ENCODE results near the gene S1PR1. TPM values are rescaled to one million over a fixed set of nuclear protein-coding genes. Genes with fewer than 3 reads are reported as not detected.

Gene S1PR1
- polyA plus RNA-seq, 2 donors, result 2.4 to 6.0 TPM

GRCh38 chr1:101243751-101244150 lies 6.9 kb downstream of the S1PR1 start:
- 61 to 62% methylated on average over 3 of the region's 3 CpGs for whole genome bisulfite sequencing, 2 donors
- Histone ChIP-seq H3K27ac (ENCODE audit: low read depth in 2 of 2, low read length in 1 of 2) (no peak overlapping the region), H3K9me3 (ENCODE audit: control insufficient read depth in 2 of 2, insufficient read depth in 1 of 2, low read depth in 1 of 2, low read length in 1 of 2) (no peaks in the 10 kb centered on the region), H3K36me3 (ENCODE audit: control insufficient read depth in 2 of 2, insufficient read depth in 2 of 2, low read length in 1 of 2) (no peaks in the 10 kb centered on the region), H3K4me1 (ENCODE audit: control insufficient read depth in 2 of 2, insufficient read depth in 2 of 2, low read length in 1 of 2) (peaks cover 0 to 2% of the 10 kb centered on the region in 2 donors), H3K27me3 (ENCODE audit: control insufficient read depth in 1 of 2, insufficient read depth in 2 of 2, low read length in 2 of 2) (no peaks in the 10 kb centered on the region), H3K4me3 (ENCODE audit: low read depth in 1 of 2, low read length in 2 of 2) (no peak overlapping the region)

- H3K27me3 ChIP-seq (ENCODE audit: control insufficient read depth in 1 of 2, insufficient read depth in 2 of 2, low read length in 2 of 2), result no peaks in the 10 kb centered on the region
Observed at GRCh38 chr1:101244842-101245241, 8.0 kb downstream of the S1PR1 start.

DNA sequence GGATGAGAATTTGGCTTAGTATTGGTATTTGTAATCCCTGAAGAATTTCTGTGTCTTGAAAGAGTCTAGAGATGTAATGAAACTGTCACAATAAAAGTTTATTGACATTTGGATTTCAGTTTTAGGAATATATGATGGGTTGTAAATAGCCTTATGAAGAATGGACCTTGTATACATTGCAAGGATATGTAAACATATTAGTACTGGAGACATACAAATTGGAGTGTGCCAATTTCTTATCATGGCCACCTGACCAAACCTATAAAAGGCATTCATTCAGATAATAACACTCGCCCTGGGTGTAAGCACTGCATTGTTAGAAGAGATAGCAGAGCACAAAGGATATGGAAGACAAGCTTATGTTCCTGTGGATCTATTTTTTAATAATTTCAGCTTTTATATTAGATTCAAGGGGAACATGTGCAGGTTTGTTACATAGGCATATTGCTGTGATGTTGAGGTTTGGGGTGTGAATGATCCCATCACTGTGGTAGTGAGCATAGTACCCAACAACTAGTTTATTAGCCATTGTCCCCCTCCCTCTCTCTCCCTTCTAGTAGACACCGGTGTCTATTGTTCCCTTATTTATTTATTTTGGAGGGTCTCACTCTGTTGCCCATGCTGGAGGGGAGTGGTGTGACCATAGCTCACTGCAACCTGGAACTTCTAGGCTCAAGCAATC lies 8.6 kb downstream of the S1PR1 start:
- Histone ChIP-seq H3K27ac (ENCODE audit: low read depth in 2 of 2, low read length in 1 of 2) (no peak overlapping the region), H3K36me3 (ENCODE audit: control insufficient read depth in 2 of 2, insufficient read depth in 2 of 2, low read length in 1 of 2) (no peaks in the 10 kb centered on the region), H3K4me3 (ENCODE audit: low read depth in 1 of 2, low read length in 2 of 2) (no peak overlapping the region), H3K4me1 (ENCODE audit: control insufficient read depth in 2 of 2, insufficient read depth in 2 of 2, low read length in 1 of 2) (no peaks in the 10 kb centered on the region), H3K27me3 (ENCODE audit: control insufficient read depth in 1 of 2, insufficient read depth in 2 of 2, low read length in 2 of 2) (no peaks in the 10 kb centered on the region), H3K9me3 (ENCODE audit: control insufficient read depth in 2 of 2, insufficient read depth in 1 of 2, low read depth in 1 of 2, low read length in 1 of 2) (no peaks in the 10 kb centered on the region)
- 68 to 70% methylated on average over 2 of the region's 2 CpGs for WGBS, 2 donors

More at GRCh38 chr1:101244842-101245241, 8.0 kb downstream of the S1PR1 start:
- 75% methylated on average over 5 of the region's 5 CpGs for WGBS, 2 donors
- Histone ChIP-seq H3K4me1 (ENCODE audit: control insufficient read depth in 2 of 2, insufficient read depth in 2 of 2, low read length in 1 of 2) (no peaks in the 10 kb centered on the region), H3K9me3 (ENCODE audit: control insufficient read depth in 2 of 2, insufficient read depth in 1 of 2, low read depth in 1 of 2, low read length in 1 of 2) (no peaks in the 10 kb centered on the region), H3K27ac (ENCODE audit: low read depth in 2 of 2, low read length in 1 of 2) (no peak overlapping the region), H3K36me3 (ENCODE audit: control insufficient read depth in 2 of 2, insufficient read depth in 2 of 2, low read length in 1 of 2) (no peaks in the 10 kb centered on the region), H3K4me3 (ENCODE audit: low read depth in 1 of 2, low read length in 2 of 2) (no peak overlapping the region)

- WGBS, 2 donors, result 73 to 75% methylated on average over 6 of the region's 6 CpGs
- no peaks in the 10 kb centered on the region for H3K36me3 ChIP-seq (ENCODE audit: control insufficient read depth in 2 of 2, insufficient read depth in 2 of 2, low read length in 1 of 2)
- H3K4me3 ChIP-seq (ENCODE audit: low read depth in 1 of 2, low read length in 2 of 2), result no peak overlapping the region
- H3K9me3 ChIP-seq (ENCODE audit: control insufficient read depth in 2 of 2, insufficient read depth in 1 of 2, low read depth in 1 of 2, low read length in 1 of 2), result no peaks in the 10 kb centered on the region
- no peaks in the 10 kb centered on the region for H3K4me1 ChIP-seq (ENCODE audit: control insufficient read depth in 2 of 2, insufficient read depth in 2 of 2, low read length in 1 of 2)
- no peaks in the 10 kb centered on the region for H3K27me3 ChIP-seq (ENCODE audit: control insufficient read depth in 1 of 2, insufficient read depth in 2 of 2, low read length in 2 of 2)
- H3K27ac ChIP-seq (ENCODE audit: low read depth in 2 of 2, low read length in 1 of 2), result no peak overlapping the region
Observed at GRCh38 chr1:101247404-101248287, 10.8 kb downstream of the S1PR1 start.

DNA sequence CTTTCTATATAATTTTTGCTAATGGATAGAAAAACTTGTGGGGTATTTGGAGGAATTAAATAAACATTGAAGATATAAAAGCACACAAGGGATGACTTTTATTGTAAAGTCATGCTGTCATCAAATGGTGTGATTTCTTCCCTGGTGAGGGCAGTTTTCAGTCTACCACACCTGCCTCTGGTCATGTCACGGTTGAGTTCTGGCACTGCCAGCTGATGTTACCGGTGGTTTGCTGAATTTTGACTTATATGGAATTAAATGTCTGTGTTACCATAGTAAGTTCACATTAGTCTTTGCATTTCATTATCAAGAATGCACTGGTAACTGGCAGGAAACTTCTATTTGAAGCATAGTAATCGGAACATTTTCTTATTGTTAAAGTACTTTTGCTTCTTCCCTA lies 13.4 kb downstream of the S1PR1 start:
- no peaks in the 10 kb centered on the region for H3K27me3 ChIP-seq (ENCODE audit: control insufficient read depth in 1 of 2, insufficient read depth in 2 of 2, low read length in 2 of 2)
- 66 to 82% methylated on average over 3 of the region's 3 CpGs for WGBS, 2 donors
- no peak overlapping the region for H3K4me3 ChIP-seq (ENCODE audit: low read depth in 1 of 2, low read length in 2 of 2)
- no peaks in the 10 kb centered on the region for H3K9me3 ChIP-seq (ENCODE audit: control insufficient read depth in 2 of 2, insufficient read depth in 1 of 2, low read depth in 1 of 2, low read length in 1 of 2)
- H3K27ac ChIP-seq (ENCODE audit: low read depth in 2 of 2, low read length in 1 of 2), result no peak overlapping the region
- H3K36me3 ChIP-seq (ENCODE audit: control insufficient read depth in 2 of 2, insufficient read depth in 2 of 2, low read length in 1 of 2), result no peaks in the 10 kb centered on the region
- no peaks in the 10 kb centered on the region for H3K4me1 ChIP-seq (ENCODE audit: control insufficient read depth in 2 of 2, insufficient read depth in 2 of 2, low read length in 1 of 2)

GRCh38 chr1:101250656-101251272 lies 13.9 kb downstream of the S1PR1 start:
- Histone ChIP-seq H3K27me3 (ENCODE audit: control insufficient read depth in 1 of 2, insufficient read depth in 2 of 2, low read length in 2 of 2) (no peaks in the 10 kb centered on the region), H3K4me1 (ENCODE audit: control insufficient read depth in 2 of 2, insufficient read depth in 2 of 2, low read length in 1 of 2) (no peaks in the 10 kb centered on the region), H3K4me3 (ENCODE audit: low read depth in 1 of 2, low read length in 2 of 2) (no peak overlapping the region), H3K9me3 (ENCODE audit: control insufficient read depth in 2 of 2, insufficient read depth in 1 of 2, low read depth in 1 of 2, low read length in 1 of 2) (no peaks in the 10 kb centered on the region), H3K36me3 (ENCODE audit: control insufficient read depth in 2 of 2, insufficient read depth in 2 of 2, low read length in 1 of 2) (no peaks in the 10 kb centered on the region), H3K27ac (ENCODE audit: low read depth in 2 of 2, low read length in 1 of 2) (no peak overlapping the region)
- 35 to 37% methylated on average over 5 of the region's 5 CpGs for WGBS, 2 donors

- Histone ChIP-seq H3K4me3 (ENCODE audit: low read depth in 1 of 2, low read length in 2 of 2) (no peak overlapping the region), H3K9me3 (ENCODE audit: control insufficient read depth in 2 of 2, insufficient read depth in 1 of 2, low read depth in 1 of 2, low read length in 1 of 2) (no peaks in the 10 kb centered on the region), H3K27ac (ENCODE audit: low read depth in 2 of 2, low read length in 1 of 2) (no peak overlapping the region), H3K27me3 (ENCODE audit: control insufficient read depth in 1 of 2, insufficient read depth in 2 of 2, low read length in 2 of 2) (no peaks in the 10 kb centered on the region), H3K4me1 (ENCODE audit: control insufficient read depth in 2 of 2, insufficient read depth in 2 of 2, low read length in 1 of 2) (no peaks in the 10 kb centered on the region), H3K36me3 (ENCODE audit: control insufficient read depth in 2 of 2, insufficient read depth in 2 of 2, low read length in 1 of 2) (no peaks in the 10 kb centered on the region)
Observed at GRCh38 chr1:101251504-101251903, 14.7 kb downstream of the S1PR1 start.

DNA sequence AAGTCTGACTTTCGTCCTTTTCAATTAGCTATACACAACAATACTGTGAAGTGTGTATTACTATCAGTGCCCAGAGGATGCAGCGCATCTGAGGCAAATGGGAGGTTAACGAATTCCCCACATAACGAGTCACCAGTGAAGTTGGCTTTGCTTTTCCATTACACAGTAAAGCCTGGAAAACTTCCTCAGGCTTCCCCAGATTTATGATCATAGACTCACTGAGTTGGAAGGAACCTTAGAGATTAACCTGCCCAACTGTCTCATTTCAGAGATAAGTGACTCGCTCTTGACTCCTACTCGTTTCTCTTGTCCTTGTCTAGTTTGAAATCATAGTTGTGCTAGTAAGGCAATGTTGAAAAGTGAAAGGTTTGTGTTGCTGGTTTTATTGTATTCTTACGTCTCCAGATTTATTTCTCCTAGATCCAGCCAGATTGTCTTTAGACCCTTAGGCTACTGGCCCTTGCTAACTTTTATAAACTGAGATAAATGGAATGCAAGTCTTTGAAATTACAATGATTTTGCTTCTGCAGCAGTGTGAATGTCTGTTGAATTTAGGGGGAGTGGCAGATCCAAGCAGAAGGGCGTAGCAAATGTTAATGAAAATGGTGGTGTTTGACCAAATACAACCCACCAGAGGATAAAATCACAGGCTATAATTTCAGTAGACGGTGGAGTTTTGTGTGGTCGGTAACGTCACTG lies 17.3 kb downstream of the S1PR1 start:
- H3K36me3 ChIP-seq (ENCODE audit: control insufficient read depth in 2 of 2, insufficient read depth in 2 of 2, low read length in 1 of 2), result no peaks in the 10 kb centered on the region
- no peak overlapping the region for H3K27ac ChIP-seq (ENCODE audit: low read depth in 2 of 2, low read length in 1 of 2)
- no peaks in the 10 kb centered on the region for H3K27me3 ChIP-seq (ENCODE audit: control insufficient read depth in 1 of 2, insufficient read depth in 2 of 2, low read length in 2 of 2)
- WGBS, 2 donors, result 77 to 78% methylated on average over 11 of the region's 11 CpGs
- H3K4me3 ChIP-seq (ENCODE audit: low read depth in 1 of 2, low read length in 2 of 2), result no peak overlapping the region
- H3K4me1 ChIP-seq (ENCODE audit: control insufficient read depth in 2 of 2, insufficient read depth in 2 of 2, low read length in 1 of 2), result no peaks in the 10 kb centered on the region
- no peaks in the 10 kb centered on the region for H3K9me3 ChIP-seq (ENCODE audit: control insufficient read depth in 2 of 2, insufficient read depth in 1 of 2, low read depth in 1 of 2, low read length in 1 of 2)

DNA sequence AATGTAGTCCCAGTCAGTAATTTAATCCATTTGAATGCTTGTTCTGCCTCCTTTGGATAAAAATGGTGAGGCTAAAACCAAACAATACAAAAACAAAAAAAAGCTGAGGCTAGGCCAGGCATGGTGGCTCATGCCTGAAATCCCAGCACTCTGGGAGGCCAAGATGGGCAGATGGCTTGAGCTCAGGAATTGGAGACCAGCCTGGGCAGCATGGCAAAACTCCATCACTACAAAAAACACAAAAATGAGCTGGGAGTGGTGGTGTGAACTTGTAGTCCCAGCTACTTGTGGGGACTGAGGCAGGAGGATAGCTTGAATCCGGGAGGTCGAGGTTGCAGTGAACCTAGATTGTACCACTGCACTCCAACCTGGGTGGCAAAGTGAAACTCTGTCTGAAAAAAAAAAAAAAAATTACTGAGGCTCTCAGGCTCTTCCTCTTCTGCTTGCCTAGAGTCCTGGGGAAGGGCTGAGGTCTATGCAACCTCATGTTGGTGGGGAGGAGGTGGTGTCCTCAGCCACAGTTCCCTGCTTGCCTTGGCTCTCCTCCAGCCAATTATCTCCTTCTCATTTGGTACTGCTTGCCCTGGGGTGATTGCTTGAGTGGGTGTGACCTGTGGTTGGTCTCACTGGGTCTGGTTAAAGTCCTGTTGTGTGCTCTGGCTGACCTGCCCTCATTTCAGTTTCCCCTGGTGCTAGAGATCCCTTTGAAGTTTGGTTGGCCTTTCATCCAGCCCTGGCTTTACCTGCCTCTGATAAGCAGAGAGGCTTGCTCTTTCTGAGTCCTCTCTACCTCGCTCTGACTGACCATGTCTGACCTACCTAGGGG lies 20.9 kb downstream of the S1PR1 start:
- WGBS, 2 donors, result 79 to 85% methylated on average over 3 of the region's 3 CpGs
- H3K27ac ChIP-seq (ENCODE audit: low read depth in 2 of 2, low read length in 1 of 2), result no peak overlapping the region

More for the DNA sequence above, 20.9 kb downstream of the S1PR1 start:
- Histone ChIP-seq H3K27me3 (ENCODE audit: control insufficient read depth in 1 of 2, insufficient read depth in 2 of 2, low read length in 2 of 2) (no peaks in the 10 kb centered on the region), H3K36me3 (ENCODE audit: control insufficient read depth in 2 of 2, insufficient read depth in 2 of 2, low read length in 1 of 2) (no peaks in the 10 kb centered on the region), H3K9me3 (ENCODE audit: control insufficient read depth in 2 of 2, insufficient read depth in 1 of 2, low read depth in 1 of 2, low read length in 1 of 2) (no peaks in the 10 kb centered on the region), H3K4me3 (ENCODE audit: low read depth in 1 of 2, low read length in 2 of 2) (no peak overlapping the region), H3K4me1 (ENCODE audit: control insufficient read depth in 2 of 2, insufficient read depth in 2 of 2, low read length in 1 of 2) (no peaks in the 10 kb centered on the region)
